OCI-LY3 (cell line): ENCODE measurements around the gene GRID1.

ENCODE experiments used
- EZH2phosphoT487 ChIP-seq: fragments of 200-600 bp; shearing (Covaris generic); IDR thresholded peaks from 2 replicates; pipeline ENCODE4 v1.6.1; 2018; ENCODE audit warnings: antibody characterized with exemption, mixed run types, low read depth
- TF ChIP-seq, protein P1 (sequence below): fragments of 200-600, 300-600 bp; sonication (generic); IDR thresholded peaks from 2 replicates; pipeline ENCODE4 v1.5.1; 2014; ENCODE audit warnings: antibody characterized with exemption, low read length, low read depth

DNA sequence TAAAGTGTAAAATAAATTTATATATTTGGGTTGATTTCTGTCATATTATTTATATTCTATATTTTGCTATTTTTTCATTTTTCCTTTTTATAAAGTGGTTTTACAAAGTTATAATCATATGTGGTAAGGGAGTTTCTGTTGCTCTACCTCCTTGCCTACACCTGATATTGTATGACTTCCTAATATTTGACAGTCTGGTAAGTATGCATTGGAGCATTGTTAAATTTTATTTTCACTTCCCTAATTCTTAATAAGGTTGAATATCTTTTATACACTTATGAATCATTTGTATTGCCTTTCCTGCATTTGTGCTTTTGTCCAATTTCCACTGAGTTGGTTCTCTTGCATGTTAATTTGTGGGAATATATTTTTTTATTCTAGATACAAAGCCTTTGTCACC, 492.4 kb downstream of the GRID1 start:
- TF ChIP-seq, protein P1, sequence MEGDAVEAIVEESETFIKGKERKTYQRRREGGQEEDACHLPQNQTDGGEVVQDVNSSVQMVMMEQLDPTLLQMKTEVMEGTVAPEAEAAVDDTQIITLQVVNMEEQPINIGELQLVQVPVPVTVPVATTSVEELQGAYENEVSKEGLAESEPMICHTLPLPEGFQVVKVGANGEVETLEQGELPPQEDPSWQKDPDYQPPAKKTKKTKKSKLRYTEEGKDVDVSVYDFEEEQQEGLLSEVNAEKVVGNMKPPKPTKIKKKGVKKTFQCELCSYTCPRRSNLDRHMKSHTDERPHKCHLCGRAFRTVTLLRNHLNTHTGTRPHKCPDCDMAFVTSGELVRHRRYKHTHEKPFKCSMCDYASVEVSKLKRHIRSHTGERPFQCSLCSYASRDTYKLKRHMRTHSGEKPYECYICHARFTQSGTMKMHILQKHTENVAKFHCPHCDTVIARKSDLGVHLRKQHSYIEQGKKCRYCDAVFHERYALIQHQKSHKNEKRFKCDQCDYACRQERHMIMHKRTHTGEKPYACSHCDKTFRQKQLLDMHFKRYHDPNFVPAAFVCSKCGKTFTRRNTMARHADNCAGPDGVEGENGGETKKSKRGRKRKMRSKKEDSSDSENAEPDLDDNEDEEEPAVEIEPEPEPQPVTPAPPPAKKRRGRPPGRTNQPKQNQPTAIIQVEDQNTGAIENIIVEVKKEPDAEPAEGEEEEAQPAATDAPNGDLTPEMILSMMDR, result no peak
- TF ChIP-seq EZH2phosphoT487, result no peak
